Measurements from ENCODE around the gene SPZ1. TPM values are rescaled to one million over a fixed set of nuclear protein-coding genes. Genes with fewer than 3 reads are reported as not detected.
"Not testable (repeated sequence)": the region's sequence is repeated elsewhere in the genome, so short reads cannot be mapped to it uniquely, and the experiment has no call there.

The SPZ1 gene
- total RNA-seq, 1 donor from 2014 or later: not detected

- Histone ChIP-seq H3K4me3 (no peak overlapping the region), H3F3A (ENCODE audit: low read depth) (no peaks in the 10 kb centered on the region), H3K27me3 (no peaks in the 10 kb centered on the region), H3K9ac (no peak overlapping the region), H3K79me2 (ENCODE audit: low read depth) (no peaks in the 10 kb centered on the region), H3K36me3 (no peaks in the 10 kb centered on the region), H3K27ac (no peak overlapping the region), H3K4me1 (no peaks in the 10 kb centered on the region), H3K9me3 (ENCODE audit: low read depth) (no peaks in the 10 kb centered on the region), H4K20me1 (ENCODE audit: low read depth) (no peaks in the 10 kb centered on the region), H3K4me2 (no peak overlapping the region), H2AFZ (replicated peaks) (no peak overlapping the region)
- DNase-seq (ENCODE audit: low spot score): no peak
- TF ChIP-seq EZH2phosphoT487 (IDR thresholded peaks at IDR 0.05): no peak
- peaks cover 3% of the 10 kb centered on the region for H3K4me1 Mint-ChIP-seq
- no peak overlapping the region for H3K4me3 Mint-ChIP-seq
- H3K27ac Mint-ChIP-seq: no peak overlapping the region
- H3K36me3 Mint-ChIP-seq: no peaks in the 10 kb centered on the region
- H3K27me3 Mint-ChIP-seq (ENCODE audit: insufficient read depth, low read depth): peaks cover 5% of the 10 kb centered on the region
- H3K9me3 Mint-ChIP-seq: no peaks in the 10 kb centered on the region
Observed at GRCh38 chr5:80291761-80292160, 28.0 kb upstream of the SPZ1 start.

DNA sequence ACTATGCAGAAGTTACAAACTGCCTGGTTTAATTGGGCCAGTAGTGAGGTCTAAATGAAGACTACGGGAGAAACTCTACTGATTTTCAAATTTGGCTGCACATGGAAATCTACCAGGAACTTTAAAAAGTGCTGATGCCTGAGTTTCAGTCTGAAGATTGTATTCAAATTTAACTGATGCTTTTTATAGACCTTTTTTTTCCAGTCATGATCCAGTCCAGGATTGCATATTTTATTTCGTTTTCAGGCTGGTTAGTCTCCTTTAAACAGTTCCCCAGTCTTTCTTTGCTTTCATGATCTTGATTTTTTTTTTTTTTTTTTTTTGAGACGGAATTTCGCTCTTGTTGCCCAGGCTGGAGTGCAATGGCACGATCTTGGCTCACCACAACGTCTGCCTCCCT lies 23.7 kb upstream of the SPZ1 start:
- DNase-seq (ENCODE audit: low spot score): no peak
- no peaks in the 10 kb centered on the region for H3K36me3 ChIP-seq
- Mint-ChIP-seq H3K9me3 (peaks cover 9% of the 10 kb centered on the region), H3K36me3 (no peaks in the 10 kb centered on the region), H3K4me1 (peaks cover 3% of the 10 kb centered on the region), H3K27me3 (ENCODE audit: insufficient read depth, low read depth) (no peaks in the 10 kb centered on the region), H3K27ac (no peak overlapping the region), H3K4me3 (no peak overlapping the region)
- TF ChIP-seq, protein P1, sequence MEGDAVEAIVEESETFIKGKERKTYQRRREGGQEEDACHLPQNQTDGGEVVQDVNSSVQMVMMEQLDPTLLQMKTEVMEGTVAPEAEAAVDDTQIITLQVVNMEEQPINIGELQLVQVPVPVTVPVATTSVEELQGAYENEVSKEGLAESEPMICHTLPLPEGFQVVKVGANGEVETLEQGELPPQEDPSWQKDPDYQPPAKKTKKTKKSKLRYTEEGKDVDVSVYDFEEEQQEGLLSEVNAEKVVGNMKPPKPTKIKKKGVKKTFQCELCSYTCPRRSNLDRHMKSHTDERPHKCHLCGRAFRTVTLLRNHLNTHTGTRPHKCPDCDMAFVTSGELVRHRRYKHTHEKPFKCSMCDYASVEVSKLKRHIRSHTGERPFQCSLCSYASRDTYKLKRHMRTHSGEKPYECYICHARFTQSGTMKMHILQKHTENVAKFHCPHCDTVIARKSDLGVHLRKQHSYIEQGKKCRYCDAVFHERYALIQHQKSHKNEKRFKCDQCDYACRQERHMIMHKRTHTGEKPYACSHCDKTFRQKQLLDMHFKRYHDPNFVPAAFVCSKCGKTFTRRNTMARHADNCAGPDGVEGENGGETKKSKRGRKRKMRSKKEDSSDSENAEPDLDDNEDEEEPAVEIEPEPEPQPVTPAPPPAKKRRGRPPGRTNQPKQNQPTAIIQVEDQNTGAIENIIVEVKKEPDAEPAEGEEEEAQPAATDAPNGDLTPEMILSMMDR (IDR thresholded peaks at IDR 0.05): no peak
- no peak for TF ChIP-seq EZH2 (IDR thresholded peaks at IDR 0.05)
- no peak for TF ChIP-seq EZH2phosphoT487 (IDR thresholded peaks at IDR 0.05)
- no peaks in the 10 kb centered on the region for H3K9me3 ChIP-seq (ENCODE audit: low read depth)
- H3F3A ChIP-seq (ENCODE audit: low read depth): no peaks in the 10 kb centered on the region
- no peak overlapping the region for H3K4me3 ChIP-seq
- no peak overlapping the region for H3K9ac ChIP-seq
- H3K4me1 ChIP-seq: no peaks in the 10 kb centered on the region
- no peak overlapping the region for H2AFZ ChIP-seq (replicated peaks)
- H4K20me1 ChIP-seq (ENCODE audit: low read depth): no peaks in the 10 kb centered on the region
- H3K27me3 ChIP-seq: no peaks in the 10 kb centered on the region
- H3K4me2 ChIP-seq: no peak overlapping the region
- H3K27ac ChIP-seq: no peak overlapping the region
- no peaks in the 10 kb centered on the region for H3K79me2 ChIP-seq (ENCODE audit: low read depth)

- no peaks in the 10 kb centered on the region for H3K4me1 ChIP-seq
- Mint-ChIP-seq H3K27me3 (ENCODE audit: insufficient read depth, low read depth) (peaks cover 2% of the 10 kb centered on the region), H3K36me3 (no peaks in the 10 kb centered on the region), H3K9me3 (peaks cover 13% of the 10 kb centered on the region), H3K4me1 (peaks cover 7% of the 10 kb centered on the region), H3K4me3 (no peak overlapping the region), H3K27ac (peak overlapping the region; percentile 5)
- H3K36me3 ChIP-seq: no peaks in the 10 kb centered on the region
- no peak overlapping the region for H3K4me3 ChIP-seq
- DNase-seq (ENCODE audit: low spot score): no peak
- H3K27ac ChIP-seq: no peak overlapping the region
- no peaks in the 10 kb centered on the region for H4K20me1 ChIP-seq (ENCODE audit: low read depth)
- H3F3A ChIP-seq (ENCODE audit: low read depth): no peaks in the 10 kb centered on the region
- H3K9ac ChIP-seq: no peak overlapping the region
- TF ChIP-seq EZH2 (IDR thresholded peaks at IDR 0.05) (no peak), EZH2phosphoT487 (IDR thresholded peaks at IDR 0.05) (no peak)
- TF ChIP-seq, protein P1 (IDR thresholded peaks at IDR 0.05): no peak
- H3K4me2 ChIP-seq: no peak overlapping the region
- no peaks in the 10 kb centered on the region for H3K9me3 ChIP-seq (ENCODE audit: low read depth)
- no peaks in the 10 kb centered on the region for H3K79me2 ChIP-seq (ENCODE audit: low read depth)
- no peaks in the 10 kb centered on the region for H3K27me3 ChIP-seq
- H2AFZ ChIP-seq (replicated peaks): no peak overlapping the region
Observed at GRCh38 chr5:80299601-80300000, 20.2 kb upstream of the SPZ1 start.

- Histone ChIP-seq H3F3A (ENCODE audit: low read depth) (no peaks in the 10 kb centered on the region), H3K4me2 (no peak overlapping the region), H3K36me3 (no peaks in the 10 kb centered on the region), H3K9ac (no peak overlapping the region), H3K9me3 (ENCODE audit: low read depth) (no peaks in the 10 kb centered on the region), H3K27ac (no peak overlapping the region), H3K4me1 (no peaks in the 10 kb centered on the region), H3K79me2 (ENCODE audit: low read depth) (no peaks in the 10 kb centered on the region), H4K20me1 (ENCODE audit: low read depth) (no peaks in the 10 kb centered on the region), H2AFZ (replicated peaks) (no peak overlapping the region), H3K4me3 (no peak overlapping the region), H3K27me3 (no peaks in the 10 kb centered on the region)
- Mint-ChIP-seq H3K9me3 (peaks cover 13% of the 10 kb centered on the region), H3K27ac (no peak overlapping the region), H3K4me1 (peaks cover 7% of the 10 kb centered on the region), H3K4me3 (no peak overlapping the region), H3K27me3 (ENCODE audit: insufficient read depth, low read depth) (peaks cover 2% of the 10 kb centered on the region), H3K36me3 (no peaks in the 10 kb centered on the region)
- DNase-seq (ENCODE audit: low spot score): no peak
- TF ChIP-seq EZH2phosphoT487 (IDR thresholded peaks at IDR 0.05) (no peak), EZH2 (IDR thresholded peaks at IDR 0.05) (no peak)
- TF ChIP-seq, protein P1 (IDR thresholded peaks at IDR 0.05): no peak
Observed at GRCh38 chr5:80300125-80300524, 19.7 kb upstream of the SPZ1 start.

- H3K4me3 ChIP-seq; H3K36me3 ChIP-seq; H3K27me3 ChIP-seq; H3K4me3 Mint-ChIP-seq; DNase-seq (ENCODE audit: low spot score); H4K20me1 ChIP-seq (ENCODE audit: low read depth); H3K79me2 ChIP-seq (ENCODE audit: low read depth); H3K27ac Mint-ChIP-seq; H3K36me3 Mint-ChIP-seq; H3K27ac ChIP-seq; H3K4me2 ChIP-seq; H3K9me3 ChIP-seq (ENCODE audit: low read depth); H3K9ac ChIP-seq; H3K4me1 Mint-ChIP-seq; H2AFZ ChIP-seq (replicated peaks); H3K4me1 ChIP-seq; H3F3A ChIP-seq (ENCODE audit: low read depth); H3K27me3 Mint-ChIP-seq (ENCODE audit: insufficient read depth, low read depth): not testable (repeated sequence)
- peaks cover 13% of the 10 kb centered on the region for H3K9me3 Mint-ChIP-seq
Observed at GRCh38 chr5:80300796-80301195, 19.0 kb upstream of the SPZ1 start.

DNA sequence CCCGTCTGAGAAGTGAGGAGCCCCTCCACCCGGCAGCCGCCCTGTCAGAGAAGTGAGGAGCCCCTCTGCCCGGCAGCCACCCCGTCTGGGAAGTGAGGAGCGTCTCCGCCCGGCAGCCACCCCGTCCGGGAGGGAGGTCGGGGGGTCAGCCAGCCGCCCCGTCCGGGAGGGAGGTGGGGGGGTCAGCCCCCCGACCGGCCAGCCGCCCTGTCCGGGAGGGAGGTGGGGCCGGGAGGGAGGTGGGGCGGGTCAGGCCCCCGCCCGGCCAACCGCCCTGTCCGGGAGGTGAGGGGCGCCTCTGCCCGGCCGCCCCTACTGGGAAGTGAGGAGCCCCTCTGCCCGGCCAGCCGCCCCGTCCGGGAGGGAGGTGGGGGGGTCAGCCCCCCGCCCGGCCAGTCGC lies 18.5 kb upstream of the SPZ1 start:
- not testable (repeated sequence) for H3K27me3 Mint-ChIP-seq (ENCODE audit: insufficient read depth, low read depth); H3K79me2 ChIP-seq (ENCODE audit: low read depth); H3K27ac Mint-ChIP-seq; H3K4me1 ChIP-seq; H3K36me3 ChIP-seq; DNase-seq (ENCODE audit: low spot score); H3K9ac ChIP-seq; H3K4me2 ChIP-seq; H3K36me3 Mint-ChIP-seq; H2AFZ ChIP-seq (replicated peaks); H3F3A ChIP-seq (ENCODE audit: low read depth); H3K27me3 ChIP-seq; H3K27ac ChIP-seq; H3K4me3 Mint-ChIP-seq; H3K4me3 ChIP-seq; H4K20me1 ChIP-seq (ENCODE audit: low read depth); H3K9me3 ChIP-seq (ENCODE audit: low read depth); H3K4me1 Mint-ChIP-seq
- peaks cover 13% of the 10 kb centered on the region for H3K9me3 Mint-ChIP-seq

All from neural progenitor cell (in vitro differentiated cells).